SH-SY5Y (cell line): Measurements from ENCODE around the gene LPCAT1.

Experiments used
- GATA2 ChIP-seq: IDR thresholded peaks from 2 replicates; pipeline ENCODE4 v1.6.1; 2011; ENCODE audit warnings: mild to moderate bottlenecking, low read depth, low read length
- GATA3 ChIP-seq: IDR thresholded peaks from 2 replicates; pipeline ENCODE4 v1.6.1; 2011; ENCODE audit warnings: low read depth, mild to moderate bottlenecking, low read length, moderate library complexity

- TF ChIP-seq GATA2: no peak
- TF ChIP-seq GATA3: no peak
These were observed 39.9 kb upstream of the LPCAT1 start for GRCh38 chr5:1563617-1564181.
